H9 (cell line): Measurements from ENCODE around the gene FBLN1. TPM values are rescaled to one million over a fixed set of nuclear protein-coding genes. Genes with fewer than 3 reads are reported as not detected.

Experiments
- DNase-seq: peaks from one replicate; pipeline ENCODE4 v3.0.0-alpha.2; 2017
- H2AFZ ChIP-seq: one replicate; pipeline ENCODE4 v1.6.1; 2013; ENCODE audit warnings: mild to moderate bottlenecking, low read length, control low read depth, moderate library complexity
- H2AK5ac ChIP-seq: 2 replicates; pipeline ENCODE4 v1.6.1; 2013; ENCODE audit warnings: low read length, control low read depth, mixed read lengths; ENCODE audit not compliant: insufficient read length
- H2BK120ac ChIP-seq: one replicate; pipeline ENCODE4 v1.6.1; 2013; ENCODE audit warnings: low read depth, mild to moderate bottlenecking, low read length, control low read depth, inconsistent platforms; ENCODE audit not compliant: poor library complexity, severe bottlenecking
- H2BK12ac ChIP-seq: 2 replicates; pipeline ENCODE4 v1.6.1; 2013; ENCODE audit warnings: low read length, control low read depth, mixed read lengths, low read depth; ENCODE audit not compliant: insufficient read length
- H2BK15ac ChIP-seq: 2 replicates; pipeline ENCODE4 v1.6.1; 2013; ENCODE audit warnings: low read depth, low read length, control low read depth
- H2BK20ac ChIP-seq: one replicate; pipeline ENCODE4 v1.6.1; 2013; ENCODE audit warnings: low read depth, mild to moderate bottlenecking, low read length, control low read depth, inconsistent platforms; ENCODE audit not compliant: poor library complexity, severe bottlenecking
- H2BK5ac ChIP-seq: 2 replicates; pipeline ENCODE4 v1.6.1; 2013; ENCODE audit warnings: low read length, control low read depth, mixed read lengths; ENCODE audit not compliant: insufficient read length
- H3K14ac ChIP-seq: 2 replicates; pipeline ENCODE4 v1.6.1; 2013; ENCODE audit warnings: low read length, control low read depth; ENCODE audit not compliant: insufficient read depth
- H3K18ac ChIP-seq: 2 replicates; pipeline ENCODE4 v1.6.1; 2013; ENCODE audit warnings: low read depth, mild to moderate bottlenecking, mixed read lengths, low read length, control low read depth; ENCODE audit not compliant: insufficient read length
- H3K23ac ChIP-seq: 2 replicates; pipeline ENCODE4 v1.6.1; 2013; ENCODE audit warnings: low read length, control low read depth, mixed read lengths, low read depth; ENCODE audit not compliant: insufficient read length
- H3K23me2 ChIP-seq: 2 replicates; pipeline ENCODE4 v1.6.1; 2013; ENCODE audit warnings: low read depth, mild to moderate bottlenecking, mixed read lengths, low read length, control low read depth; ENCODE audit not compliant: insufficient read length, poor library complexity, severe bottlenecking
- H3K27ac ChIP-seq: 2 replicates; pipeline ENCODE4 v1.5.1; 2013; ENCODE audit warnings: low read length, control low read depth, mixed read lengths, low read depth; ENCODE audit not compliant: insufficient read length
- H3K27me3 ChIP-seq: 2 replicates; pipeline ENCODE4 v1.6.1; 2013; ENCODE audit warnings: low read length, control low read depth, inconsistent platforms; ENCODE audit not compliant: insufficient read depth
- H3K4ac ChIP-seq: 2 replicates; pipeline ENCODE4 v1.6.1; 2013; ENCODE audit warnings: low read depth, mild to moderate bottlenecking, control low read depth, inconsistent platforms, low read length, moderate library complexity
- H3K4me1 ChIP-seq: 2 replicates; pipeline ENCODE4 v1.6.1; 2013; ENCODE audit warnings: low read length, control low read depth, inconsistent platforms; ENCODE audit not compliant: insufficient read depth
- H3K4me2 ChIP-seq: 2 replicates; pipeline ENCODE4 v1.6.1; 2013; ENCODE audit warnings: low read length, control low read depth, mixed read lengths; ENCODE audit not compliant: insufficient read length, insufficient read depth
- H3K56ac ChIP-seq: 2 replicates; pipeline ENCODE4 v1.6.1; 2013; ENCODE audit warnings: low read depth, mild to moderate bottlenecking, mixed read lengths, low read length, control low read depth; ENCODE audit not compliant: insufficient read length
- H3K79me1 ChIP-seq: 2 replicates; pipeline ENCODE4 v1.6.1; 2013; ENCODE audit warnings: low read depth, mild to moderate bottlenecking, moderate library complexity, low read length, control low read depth, inconsistent platforms; ENCODE audit not compliant: insufficient read depth, poor library complexity, severe bottlenecking
- H3K79me2 ChIP-seq: 2 replicates; pipeline ENCODE4 v1.6.1; 2013; ENCODE audit warnings: low read length, control low read depth, inconsistent platforms; ENCODE audit not compliant: insufficient read depth
- H3K9ac ChIP-seq: 2 replicates; pipeline ENCODE4 v1.6.1; 2013; ENCODE audit warnings: low read length, control low read depth, mixed read lengths; ENCODE audit not compliant: insufficient read length; ENCODE audit errors: extremely low read depth
- H3K9me3 ChIP-seq: one replicate; pipeline ENCODE4 v1.6.1; 2013; ENCODE audit warnings: low read depth, low read length, inconsistent platforms; ENCODE audit not compliant: control insufficient read depth
- H3T11ph ChIP-seq: one replicate; pipeline ENCODE4 v1.6.1; 2013; ENCODE audit warnings: mild to moderate bottlenecking, low read length, control low read depth, inconsistent platforms
- H4K20me1 ChIP-seq: one replicate; pipeline ENCODE4 v1.6.1; 2013; ENCODE audit not compliant: control insufficient read depth, insufficient read length, insufficient read depth
- H4K5ac ChIP-seq: 2 replicates; pipeline ENCODE4 v1.6.1; 2013; ENCODE audit warnings: low read depth, mild to moderate bottlenecking, mixed read lengths, low read length, control low read depth; ENCODE audit not compliant: insufficient read length
- H4K8ac ChIP-seq: replicated peaks from 2 replicates; pipeline ENCODE4 v1.6.1; 2013; ENCODE audit warnings: low read length, control low read depth, mixed read lengths, low read depth; ENCODE audit not compliant: insufficient read length
- H4K91ac ChIP-seq: 2 replicates; pipeline ENCODE4 v1.6.1; 2013; ENCODE audit warnings: low read depth, mild to moderate bottlenecking, moderate library complexity, mixed read lengths, low read length, control low read depth; ENCODE audit not compliant: insufficient read length
- H3K27ac Mint-ChIP-seq, 3 experiments: 2 replicates in 2 of 3; 3 replicates in 1 of 3; pipeline ENCODE4 v1.8.0; 2020 to 2021; ENCODE audit warnings: mixed read lengths in 3 of 3, mild to moderate bottlenecking in 1 of 3, moderate library complexity in 1 of 3
- H3K27me3 Mint-ChIP-seq: 2 replicates; pipeline ENCODE4 v1.8.0; 2021; ENCODE audit warnings: low read depth, mild to moderate bottlenecking, moderate library complexity, mixed read lengths
- H3K36me3 Mint-ChIP-seq, 3 experiments: 2 replicates in 2 of 3; 3 replicates in 1 of 3; pipeline ENCODE4 v1.8.0; 2020 to 2021; ENCODE audit warnings: low read depth in 3 of 3, mixed read lengths in 3 of 3; ENCODE audit not compliant: insufficient read depth in 1 of 3
- H3K4me1 Mint-ChIP-seq, 2 experiments: 2 replicates each; pipeline ENCODE4 v1.8.0; 2020; ENCODE audit warnings: mixed read lengths in 2 of 2
- H3K4me3 Mint-ChIP-seq, 2 experiments: 2 replicates in 1 of 2; 3 replicates in 1 of 2; pipeline ENCODE4 v1.8.0; 2020 to 2021; ENCODE audit warnings: mild to moderate bottlenecking in 2 of 2, mixed read lengths in 2 of 2, moderate library complexity in 1 of 2
- H3K9me3 Mint-ChIP-seq, 2 experiments: 2 replicates in 1 of 2; 3 replicates in 1 of 2; pipeline ENCODE4 v1.8.0; 2020; ENCODE audit warnings: mild to moderate bottlenecking in 2 of 2, mixed read lengths in 2 of 2, moderate library complexity in 1 of 2
- WGBS: extraction: QIAGEN DNeasy Blood & Tissue Kit; methylation state at CpG from one replicate; pipeline ENCODE4 v1.1.7; 2013; ENCODE audit warnings: missing lambda C conversion rate, low lambda C conversion rate, mixed read lengths; ENCODE audit not compliant: insufficient read length; ENCODE audit errors: extremely low coverage; 5-methylcytosine and 5-hydroxymethylcytosine counted together
- total RNA-seq: library from RNA; stranded (reverse); gene quantifications from 2 replicates; pipeline ENCODE4 v1.2.1, GENCODE V29; 2021
- TF ChIP-seq, protein P1 (sequence below): fragments of 200-600 bp; sonication (generic); conservative IDR thresholded peaks from 3 replicates; pipeline ENCODE4 v1.8.0; 2021; ENCODE audit warnings: antibody characterized with exemption, mild to moderate bottlenecking

Gene FBLN1
- total RNA-seq, 1 experiment from 2014 or later, result 140 TPM

DNA sequence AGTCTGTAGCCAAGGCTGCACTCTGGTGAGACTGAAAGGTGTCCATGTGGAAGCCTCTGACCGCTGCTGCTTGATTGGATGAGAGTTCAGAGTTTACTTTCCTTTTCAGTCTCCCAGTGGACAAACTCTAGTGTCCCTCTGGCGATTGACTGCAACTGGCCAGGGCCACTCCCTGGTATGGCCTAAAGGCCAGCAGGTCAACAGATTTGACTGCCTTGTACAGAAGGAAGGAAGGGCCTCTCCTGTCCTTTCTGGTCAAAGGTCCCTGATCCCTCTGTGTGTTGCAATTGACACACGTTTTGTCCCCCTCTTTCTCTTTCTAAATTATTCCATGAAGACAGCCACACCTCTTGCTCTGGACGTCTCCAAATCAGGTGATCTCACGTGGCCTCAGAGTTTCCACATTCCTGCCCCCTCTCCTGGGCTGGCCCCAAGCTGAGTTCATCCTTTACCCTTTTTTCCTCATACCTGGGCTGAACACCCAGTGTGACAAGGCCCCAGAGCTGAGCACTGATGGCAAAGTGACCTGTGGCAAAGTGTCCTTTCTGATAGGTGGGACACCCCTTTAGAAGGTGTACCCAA is 18.7 kb upstream of the FBLN1 start:
- no peak overlapping the region for H4K5ac ChIP-seq
- no peak overlapping the region for H2BK15ac ChIP-seq
- TF ChIP-seq, protein P1, sequence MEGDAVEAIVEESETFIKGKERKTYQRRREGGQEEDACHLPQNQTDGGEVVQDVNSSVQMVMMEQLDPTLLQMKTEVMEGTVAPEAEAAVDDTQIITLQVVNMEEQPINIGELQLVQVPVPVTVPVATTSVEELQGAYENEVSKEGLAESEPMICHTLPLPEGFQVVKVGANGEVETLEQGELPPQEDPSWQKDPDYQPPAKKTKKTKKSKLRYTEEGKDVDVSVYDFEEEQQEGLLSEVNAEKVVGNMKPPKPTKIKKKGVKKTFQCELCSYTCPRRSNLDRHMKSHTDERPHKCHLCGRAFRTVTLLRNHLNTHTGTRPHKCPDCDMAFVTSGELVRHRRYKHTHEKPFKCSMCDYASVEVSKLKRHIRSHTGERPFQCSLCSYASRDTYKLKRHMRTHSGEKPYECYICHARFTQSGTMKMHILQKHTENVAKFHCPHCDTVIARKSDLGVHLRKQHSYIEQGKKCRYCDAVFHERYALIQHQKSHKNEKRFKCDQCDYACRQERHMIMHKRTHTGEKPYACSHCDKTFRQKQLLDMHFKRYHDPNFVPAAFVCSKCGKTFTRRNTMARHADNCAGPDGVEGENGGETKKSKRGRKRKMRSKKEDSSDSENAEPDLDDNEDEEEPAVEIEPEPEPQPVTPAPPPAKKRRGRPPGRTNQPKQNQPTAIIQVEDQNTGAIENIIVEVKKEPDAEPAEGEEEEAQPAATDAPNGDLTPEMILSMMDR, result no peak
- H3K27ac ChIP-seq, result no peak overlapping the region
- no peak overlapping the region for H2BK12ac ChIP-seq
- H3T11ph ChIP-seq, result no peak overlapping the region
- no peak overlapping the region for H2BK5ac ChIP-seq
- H4K91ac ChIP-seq, result no peak overlapping the region
- no peak overlapping the region for H3K14ac ChIP-seq
- H4K20me1 ChIP-seq, result no peaks in the 10 kb centered on the region
- H4K8ac ChIP-seq, result no peak overlapping the region
- H3K56ac ChIP-seq, result no peak overlapping the region
- no peak overlapping the region for H3K9ac ChIP-seq
- H2AFZ ChIP-seq, result no peak overlapping the region
- no peaks in the 10 kb centered on the region for H3K9me3 ChIP-seq
- H2AK5ac ChIP-seq, result no peak overlapping the region
- no peak overlapping the region for H3K4ac ChIP-seq
- Mint-ChIP-seq H3K9me3 (peaks cover 32 to 33% of the 10 kb centered on the region in 2 experiments), H3K4me1 (peaks cover 0 to 2% of the 10 kb centered on the region in 2 experiments; a peak in 2 of 4 replicates), H3K27ac (no peak overlapping the region), H3K27me3 (peaks cover 19% of the 10 kb centered on the region), H3K36me3 (peaks cover 6 to 23% (median 10%) of the 10 kb centered on the region in 3 experiments; a peak in 6 of 7 replicates), H3K4me3 (no peak overlapping the region)
- H2BK120ac ChIP-seq, result no peak overlapping the region
- H3K79me1 ChIP-seq, result no peaks in the 10 kb centered on the region
- no peak overlapping the region for H2BK20ac ChIP-seq
- H3K4me1 ChIP-seq, result no peaks in the 10 kb centered on the region
- H3K23ac ChIP-seq, result no peak overlapping the region
- no CpG with 5 or more reads among the region's 5 CpGs for WGBS
- no peaks in the 10 kb centered on the region for H3K27me3 ChIP-seq
- H3K23me2 ChIP-seq, result no peaks in the 10 kb centered on the region
- DNase-seq, result no peak
- no peak overlapping the region for H3K4me2 ChIP-seq
- no peaks in the 10 kb centered on the region for H3K79me2 ChIP-seq
- no peak overlapping the region for H3K18ac ChIP-seq
